ENCODE results near the gene FADS2.

The FADS2 gene

DNA sequence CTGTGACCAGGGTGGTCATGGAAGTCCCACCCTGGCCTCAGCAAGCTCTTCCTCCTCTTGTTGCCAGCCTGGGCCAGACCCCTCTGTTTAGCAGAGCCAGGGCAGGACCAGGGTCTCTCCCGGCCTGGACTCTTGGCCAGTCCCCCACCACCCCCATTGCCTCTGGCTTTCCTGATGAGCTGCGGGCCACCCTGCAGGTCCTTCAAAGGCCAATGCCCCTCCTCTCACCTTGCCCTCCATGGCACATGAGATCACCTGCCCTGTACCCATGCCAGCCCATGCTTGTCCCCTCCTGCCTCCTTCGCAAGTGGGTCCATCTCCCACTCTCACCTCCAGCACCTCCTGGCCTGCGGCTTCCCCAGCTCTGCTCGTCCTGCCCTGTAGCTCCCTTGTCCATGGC, 10.4 kb downstream of the FADS2 start:
- TF ChIP-seq, protein P1, sequence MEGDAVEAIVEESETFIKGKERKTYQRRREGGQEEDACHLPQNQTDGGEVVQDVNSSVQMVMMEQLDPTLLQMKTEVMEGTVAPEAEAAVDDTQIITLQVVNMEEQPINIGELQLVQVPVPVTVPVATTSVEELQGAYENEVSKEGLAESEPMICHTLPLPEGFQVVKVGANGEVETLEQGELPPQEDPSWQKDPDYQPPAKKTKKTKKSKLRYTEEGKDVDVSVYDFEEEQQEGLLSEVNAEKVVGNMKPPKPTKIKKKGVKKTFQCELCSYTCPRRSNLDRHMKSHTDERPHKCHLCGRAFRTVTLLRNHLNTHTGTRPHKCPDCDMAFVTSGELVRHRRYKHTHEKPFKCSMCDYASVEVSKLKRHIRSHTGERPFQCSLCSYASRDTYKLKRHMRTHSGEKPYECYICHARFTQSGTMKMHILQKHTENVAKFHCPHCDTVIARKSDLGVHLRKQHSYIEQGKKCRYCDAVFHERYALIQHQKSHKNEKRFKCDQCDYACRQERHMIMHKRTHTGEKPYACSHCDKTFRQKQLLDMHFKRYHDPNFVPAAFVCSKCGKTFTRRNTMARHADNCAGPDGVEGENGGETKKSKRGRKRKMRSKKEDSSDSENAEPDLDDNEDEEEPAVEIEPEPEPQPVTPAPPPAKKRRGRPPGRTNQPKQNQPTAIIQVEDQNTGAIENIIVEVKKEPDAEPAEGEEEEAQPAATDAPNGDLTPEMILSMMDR (IDR thresholded peaks at IDR 0.05; ENCODE audit: low read depth, low read length, missing control alignments) = no peak
- H3K4me3 ChIP-seq (replicated peaks; ENCODE audit: low read depth, low read length) = no peak overlapping the region
- no peak for DNase-seq (ENCODE audit: extremely low read depth, low read depth)

DNA sequence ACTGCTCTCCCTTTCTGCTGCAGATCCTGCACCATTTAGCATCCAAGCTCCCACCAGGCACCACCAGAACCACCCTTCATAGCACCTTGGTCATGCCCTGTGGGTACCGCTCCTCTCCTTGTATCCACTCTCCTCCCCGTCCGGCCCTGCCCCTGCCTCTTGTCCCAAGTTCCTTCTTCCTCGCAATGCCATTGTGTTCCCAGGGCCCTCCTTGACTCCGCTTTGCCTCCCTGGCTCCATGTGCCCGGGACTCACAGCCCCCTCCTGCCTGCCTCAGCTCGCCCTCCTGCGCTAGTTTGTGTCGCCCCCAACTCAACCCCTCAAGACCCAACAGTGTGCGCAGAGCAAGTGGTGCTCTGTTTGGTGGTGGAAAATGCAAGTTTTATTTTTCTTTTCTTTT, 10.8 kb downstream of the FADS2 start:
- H3K4me3 ChIP-seq (replicated peaks; ENCODE audit: low read depth, low read length) = no peak overlapping the region
- TF ChIP-seq, protein P1 (IDR thresholded peaks at IDR 0.05; ENCODE audit: low read depth, low read length, missing control alignments) = no peak

DNA sequence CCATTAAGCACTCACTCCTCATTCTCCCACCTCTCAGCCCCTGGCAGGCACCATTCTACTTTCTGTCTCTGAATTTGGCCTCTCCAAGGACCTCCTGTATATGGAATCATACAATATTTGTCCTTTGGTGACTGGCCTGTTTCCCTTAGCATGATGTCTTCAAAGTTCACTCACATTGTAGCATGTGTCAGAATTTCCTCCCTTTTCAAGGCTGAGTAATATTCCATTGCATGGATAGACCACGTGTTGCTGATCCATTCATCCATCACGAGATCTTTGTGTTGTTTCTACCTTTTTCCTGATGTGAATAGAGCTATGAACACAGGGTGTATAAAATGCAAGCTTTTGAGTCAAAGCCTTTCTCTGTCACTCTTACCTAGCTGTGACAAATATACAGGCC, 11.6 kb downstream of the FADS2 start:
- no peak overlapping the region for H3K4me3 ChIP-seq (replicated peaks; ENCODE audit: low read depth, low read length)
- DNase-seq (ENCODE audit: extremely low read depth, low read depth) = no peak
- TF ChIP-seq, protein P1 (IDR thresholded peaks at IDR 0.05; ENCODE audit: low read depth, low read length, missing control alignments) = no peak

More for the DNA sequence above, 10.8 kb downstream of the FADS2 start:
- no peak for DNase-seq (ENCODE audit: extremely low read depth, low read depth)

DNA sequence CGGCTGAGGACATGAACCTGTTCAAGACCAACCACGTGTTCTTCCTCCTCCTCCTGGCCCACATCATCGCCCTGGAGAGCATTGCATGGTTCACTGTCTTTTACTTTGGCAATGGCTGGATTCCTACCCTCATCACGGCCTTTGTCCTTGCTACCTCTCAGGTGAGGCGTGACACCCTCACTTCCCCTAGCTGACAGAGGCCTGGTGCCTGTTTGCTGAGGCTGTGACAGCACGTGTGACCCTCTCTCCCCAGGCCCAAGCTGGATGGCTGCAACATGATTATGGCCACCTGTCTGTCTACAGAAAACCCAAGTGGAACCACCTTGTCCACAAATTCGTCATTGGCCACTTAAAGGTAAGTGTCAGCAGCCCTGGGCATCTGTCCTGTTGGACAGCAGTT, 12.3 kb downstream of the FADS2 start:
- TF ChIP-seq, protein P1 (IDR thresholded peaks at IDR 0.05; ENCODE audit: low read depth, low read length, missing control alignments) = no peak
- H3K4me3 ChIP-seq (replicated peaks; ENCODE audit: low read depth, low read length) = no peak overlapping the region
- DNase-seq (ENCODE audit: extremely low read depth, low read depth) = no peak

DNA sequence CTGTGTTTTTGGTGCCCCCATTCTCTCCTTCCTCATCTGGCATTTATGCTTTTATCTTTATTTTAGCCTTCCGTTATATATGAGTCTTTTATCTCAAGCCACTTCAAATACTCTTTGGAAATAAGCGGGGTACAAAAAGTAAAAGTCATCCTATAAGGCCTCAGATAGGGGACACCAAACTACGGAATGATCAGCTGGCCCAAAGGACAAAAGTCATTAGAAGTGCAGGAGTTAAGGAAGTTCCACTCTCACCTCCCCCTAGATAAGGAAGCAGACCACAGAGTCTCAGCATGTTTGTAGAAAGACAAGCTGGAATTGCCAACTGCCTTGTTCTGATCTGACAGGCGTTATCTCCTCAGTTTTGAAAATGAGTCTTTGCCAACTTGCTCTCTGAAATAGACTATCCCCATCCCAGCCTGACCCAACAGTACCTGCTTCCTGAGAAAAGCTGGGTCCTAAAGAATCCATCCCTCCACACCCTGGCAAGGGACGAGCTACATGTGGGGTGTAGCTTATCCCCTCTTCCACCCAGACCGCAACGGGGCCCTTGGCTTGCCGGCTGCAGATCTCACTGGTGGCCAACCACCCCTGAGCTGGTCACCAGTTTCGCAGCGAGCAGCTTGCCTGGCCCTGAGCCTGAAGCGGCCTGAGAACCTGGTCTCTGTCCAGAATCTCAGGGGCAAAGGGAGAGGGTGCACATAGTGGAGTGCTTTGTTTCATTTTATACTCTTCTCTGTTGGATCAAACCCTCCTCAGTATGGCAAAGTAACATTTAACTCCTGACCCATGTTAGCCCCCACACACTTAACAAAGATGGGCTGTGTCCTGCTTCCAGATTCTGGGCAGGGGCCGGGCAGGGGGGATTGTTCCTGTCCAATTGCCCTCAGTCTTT, 13.8 kb downstream of the FADS2 start:
- no peak for DNase-seq (ENCODE audit: extremely low read depth, low read depth)

DNA sequence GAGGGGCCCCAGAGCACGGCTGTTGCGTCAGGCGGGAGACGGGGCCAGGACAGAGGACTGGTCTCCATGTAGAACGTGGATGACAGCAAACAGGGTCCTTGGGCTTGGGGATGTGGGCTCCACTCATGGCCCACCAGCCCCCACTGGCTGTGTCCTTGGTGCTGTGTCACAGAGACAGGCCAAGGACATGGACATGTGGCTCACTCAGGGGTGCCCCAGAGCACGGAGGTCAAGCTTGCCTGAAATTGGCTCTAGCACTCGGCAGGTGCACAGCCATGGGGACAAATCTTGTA, 14.4 kb downstream of the FADS2 start:
- no peak overlapping the region for H3K4me3 ChIP-seq (replicated peaks; ENCODE audit: low read depth, low read length)
- TF ChIP-seq, protein P1 (IDR thresholded peaks at IDR 0.05; ENCODE audit: low read depth, low read length, missing control alignments) = no peak

More for the DNA sequence above, 13.8 kb downstream of the FADS2 start:
- H3K4me3 ChIP-seq (replicated peaks; ENCODE audit: low read depth, low read length) = no peak overlapping the region
- TF ChIP-seq, protein P1 (IDR thresholded peaks at IDR 0.05; ENCODE audit: low read depth, low read length, missing control alignments) = no peak

More for the DNA sequence above, 14.4 kb downstream of the FADS2 start:
- DNase-seq (ENCODE audit: extremely low read depth, low read depth) = no peak

All from HFF-Myc (cell line).